Activated T-helper 9 cell treated with anti-CD3 and anti-CD28 coated beads, Interleukin-2, amount 50 U/mL, for 16 hours (primary cell): ENCODE measurements around the gene GRM7.

Experiments used
- DNase-seq: peaks from one replicate; pipeline ENCODE4 v3.0.0-alpha.2; 2020; ENCODE audit warnings: low read depth

GRM7 gene

GRCh38 chr3:7504886-7505775 lies 644.2 kb downstream of the GRM7 start:
- DNase-seq: no peak

DNA sequence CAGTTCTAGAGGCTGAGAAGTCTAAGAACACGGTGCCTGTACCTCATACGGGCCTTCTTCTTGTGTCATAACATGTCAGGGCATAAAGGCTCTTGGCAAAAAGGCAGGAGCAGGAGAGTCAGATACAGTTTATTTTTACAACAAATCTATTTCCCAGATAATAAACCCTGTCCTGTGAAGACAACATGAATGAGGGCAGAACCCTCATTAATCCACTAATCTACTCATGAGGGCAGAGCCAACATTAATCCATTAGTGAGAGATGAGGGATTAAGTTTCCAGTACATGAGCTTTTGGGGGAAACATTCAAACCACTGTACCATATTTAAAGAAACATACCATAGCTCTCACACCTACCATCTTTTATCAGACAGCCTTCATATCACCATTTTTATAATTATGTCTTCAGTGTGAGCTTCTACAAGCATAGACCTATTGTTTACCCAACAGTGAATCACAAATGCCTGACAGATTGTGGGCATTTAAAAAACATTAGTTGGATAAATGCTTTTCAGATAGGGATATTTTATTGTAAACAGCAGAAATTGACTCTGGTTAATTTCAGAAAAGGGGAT lies 645.8 kb downstream of the GRM7 start:
- DNase-seq: no peak

DNA sequence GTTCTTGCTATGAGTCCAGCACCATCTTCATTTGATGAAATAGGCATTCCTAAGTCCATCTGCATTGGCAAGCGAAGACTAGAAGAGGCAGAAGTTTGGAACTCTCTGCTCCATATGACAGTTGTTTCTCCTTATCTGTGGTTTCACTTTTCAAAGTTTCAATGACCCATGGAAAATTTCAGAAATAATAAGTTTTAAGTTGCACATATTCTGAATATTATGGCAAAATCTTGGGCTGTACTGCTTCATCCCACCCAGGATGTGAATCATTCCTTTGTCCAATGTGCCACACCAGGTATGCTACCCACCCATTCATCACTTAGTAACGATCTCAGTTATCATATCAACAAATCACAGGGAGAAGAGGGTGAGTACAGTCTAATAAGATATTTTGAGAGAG lies 647.9 kb downstream of the GRM7 start:
- no peak for DNase-seq

- no peak for DNase-seq
Observed at GRCh38 chr3:7512048-7512447, 651.1 kb downstream of the GRM7 start.

DNA sequence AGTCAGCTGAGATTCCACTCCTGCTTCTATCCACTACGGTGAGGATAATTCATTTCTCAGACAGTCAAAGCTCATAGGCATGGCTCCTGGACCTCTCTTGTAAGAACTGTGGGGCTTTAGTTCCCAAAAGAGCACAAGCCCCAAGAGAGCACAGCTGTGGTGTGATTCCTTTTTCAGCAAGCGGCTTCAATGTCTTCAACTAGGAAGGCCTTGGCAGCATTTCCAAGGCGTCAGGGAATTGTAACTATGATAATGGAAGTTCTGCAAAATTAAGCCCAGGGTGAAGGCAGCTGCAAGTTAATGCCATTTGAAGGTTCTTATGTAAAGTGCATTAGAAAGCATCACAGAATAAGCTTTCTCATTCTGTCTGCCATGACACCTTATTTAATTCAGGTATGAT lies 657.1 kb downstream of the GRM7 start:
- DNase-seq: no peak

DNA sequence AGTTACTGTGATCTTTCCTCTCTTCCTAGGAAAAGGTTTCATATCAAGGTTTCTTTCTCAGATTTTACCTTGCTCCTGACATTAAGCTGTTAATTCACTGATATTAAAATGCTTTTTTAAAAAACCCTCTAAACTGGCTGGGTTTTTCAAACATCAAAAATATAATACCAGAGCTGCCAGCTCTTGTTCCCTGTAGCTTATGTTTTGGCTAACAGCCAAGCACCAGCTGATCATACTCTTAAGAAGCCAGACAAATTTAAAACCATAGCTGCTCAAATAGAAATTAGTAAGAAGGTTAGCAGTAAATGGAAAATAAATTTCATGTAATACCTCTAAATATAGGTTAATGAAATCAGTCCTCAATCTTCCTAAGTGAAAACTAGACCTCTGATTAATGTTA lies 657.5 kb downstream of the GRM7 start:
- no peak for DNase-seq

- DNase-seq: no peak
Observed at GRCh38 chr3:7520059-7520458, 659.1 kb downstream of the GRM7 start.

DNA sequence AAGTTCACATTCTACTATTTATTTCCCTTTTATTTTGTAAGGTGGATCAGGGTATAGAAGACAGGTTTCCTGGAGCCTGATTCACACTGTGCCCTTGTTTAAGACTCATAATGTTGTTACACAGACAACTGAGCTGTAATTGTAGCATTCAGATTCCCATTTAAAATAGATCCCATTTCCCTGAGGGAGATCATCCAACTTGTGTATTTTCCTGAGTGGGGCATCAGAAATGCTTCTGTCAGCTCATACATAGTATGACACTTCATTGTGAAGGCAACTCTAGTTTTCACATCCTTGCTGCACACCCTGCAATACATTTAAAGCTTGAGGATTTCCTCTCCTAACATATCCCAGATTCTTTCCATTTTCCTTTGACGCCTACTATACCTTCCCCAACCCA lies 659.7 kb downstream of the GRM7 start:
- DNase-seq: no peak

- no peak for DNase-seq
Observed at GRCh38 chr3:7536510-7536909, 675.6 kb downstream of the GRM7 start.

DNA sequence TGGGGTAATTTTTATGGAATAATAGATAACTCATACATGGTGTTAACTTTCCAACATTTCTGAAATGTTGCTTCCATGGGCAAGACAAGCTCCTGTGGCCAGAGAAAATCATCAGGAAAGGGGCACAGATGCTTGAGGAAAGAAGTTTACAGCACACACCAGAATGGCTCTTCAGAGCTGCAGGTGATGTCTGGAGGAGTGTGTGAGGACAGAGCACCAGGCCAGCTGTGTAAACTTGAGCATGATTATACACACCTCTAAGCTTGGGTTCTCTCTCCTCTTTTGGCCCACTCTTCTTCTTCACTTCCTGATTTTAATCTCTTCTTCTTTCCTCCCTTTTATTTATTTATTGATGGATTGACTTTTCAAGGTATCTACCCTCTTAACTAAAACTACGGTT lies 676.0 kb downstream of the GRM7 start:
- no peak for DNase-seq

GRCh38 chr3:7543294-7543880 lies 682.5 kb downstream of the GRM7 start:
- DNase-seq: no peak

- DNase-seq: no peak
Observed at GRCh38 chr3:7545334-7545733, 684.4 kb downstream of the GRM7 start.

GRCh38 chr3:7546253-7546652 lies 685.3 kb downstream of the GRM7 start:
- DNase-seq: no peak

- DNase-seq: no peak
Observed at GRCh38 chr3:7547826-7548225, 686.9 kb downstream of the GRM7 start.

- DNase-seq: no peak
Observed at GRCh38 chr3:7562892-7563291, 702.0 kb downstream of the GRM7 start.

DNA sequence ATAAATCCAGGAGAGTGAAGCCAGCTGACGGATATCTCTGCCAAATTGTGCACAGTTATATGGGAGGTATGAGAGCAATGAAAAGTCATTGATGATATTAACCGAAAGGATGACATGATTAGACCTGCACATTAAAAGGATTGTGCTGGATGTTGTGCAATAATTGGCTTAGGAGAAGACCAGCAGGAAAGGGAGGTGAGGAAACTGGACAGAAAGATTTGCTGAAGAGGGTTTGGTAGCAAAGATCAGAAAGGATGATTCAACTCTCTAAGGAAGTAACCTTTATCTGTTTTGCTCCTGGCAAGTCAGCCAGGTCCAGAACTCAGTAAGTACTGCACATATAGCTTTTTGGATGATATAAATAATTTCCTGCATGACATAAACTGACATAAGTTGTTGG lies 704.7 kb downstream of the GRM7 start:
- no peak for DNase-seq

- DNase-seq: no peak
Observed at GRCh38 chr3:7567160-7567559, 706.2 kb downstream of the GRM7 start.

- no peak for DNase-seq
Observed at GRCh38 chr3:7568526-7569184, 707.7 kb downstream of the GRM7 start.

DNA sequence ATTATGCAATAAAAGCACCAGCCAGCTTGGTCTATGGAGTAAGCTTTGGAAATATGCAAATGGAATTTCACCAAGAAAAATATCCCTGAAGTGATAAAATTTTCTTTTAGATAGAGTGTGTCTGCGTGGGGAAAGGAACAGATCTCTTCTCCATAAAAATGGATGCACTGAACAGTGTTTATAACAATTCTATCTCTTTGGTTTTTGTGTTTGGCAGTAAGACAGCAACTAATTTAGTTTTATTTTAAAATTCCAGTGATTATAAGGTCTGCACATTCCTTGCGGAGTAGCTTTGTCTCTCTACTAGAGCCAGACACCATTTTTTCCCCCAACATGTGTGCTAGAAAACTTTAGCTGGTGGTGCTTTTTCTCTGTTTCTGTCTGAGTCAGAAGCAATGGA lies 712.4 kb downstream of the GRM7 start:
- no peak for DNase-seq

- DNase-seq: no peak
Observed at GRCh38 chr3:7574435-7574834, 713.5 kb downstream of the GRM7 start.

GRCh38 chr3:7576071-7576470 lies 715.2 kb downstream of the GRM7 start:
- DNase-seq: no peak

DNA sequence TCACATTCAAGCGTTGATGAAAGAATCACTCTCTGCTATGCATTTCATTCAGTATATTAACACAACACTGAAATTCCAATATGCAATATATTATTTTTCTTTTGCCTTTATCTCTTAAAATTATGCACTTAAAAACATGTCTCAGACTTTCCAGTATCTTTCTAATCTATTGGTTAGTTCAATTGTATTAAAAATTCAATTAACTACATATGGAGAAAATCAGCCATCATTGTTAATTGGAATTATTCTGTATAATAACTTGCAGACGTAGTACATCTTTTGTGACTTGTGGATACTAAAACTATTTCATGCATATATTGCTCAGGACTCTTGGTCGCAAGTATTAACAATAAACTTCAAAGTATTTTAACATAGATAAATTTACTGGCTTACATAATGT lies 715.6 kb downstream of the GRM7 start:
- DNase-seq: no peak

- no peak for DNase-seq
Observed at GRCh38 chr3:7577513-7577912, 716.6 kb downstream of the GRM7 start.
